GM23248 (cell line): ENCODE results near the gene WNK2. TPM values are rescaled to one million over a fixed set of nuclear protein-coding genes. Genes with fewer than 3 reads are reported as not detected.

ENCODE experiments used
- DNase-seq: peaks from one replicate; pipeline ENCODE4 v3.0.0-alpha.2; 2015
- H2AFZ ChIP-seq: fragments of 200-600 bp; sonication (generic); 2 replicates; pipeline ENCODE4 v1.6.1; 2016; ENCODE audit warnings: antibody characterized with exemption
- H3F3A ChIP-seq: fragments of 200-600 bp; sonication (generic); 2 replicates; pipeline ENCODE4 v1.6.1; 2016; ENCODE audit warnings: mild to moderate bottlenecking, antibody characterized with exemption, mixed run types; ENCODE audit not compliant: insufficient read depth
- H3K27ac ChIP-seq: fragments of 200-600 bp; sonication (generic); 2 replicates; pipeline ENCODE4 v1.5.1; 2016; ENCODE audit warnings: mild to moderate bottlenecking
- H3K27me3 ChIP-seq: fragments of 200-600 bp; sonication (generic); replicated peaks from 2 replicates; pipeline ENCODE4 v1.6.1; 2016; ENCODE audit warnings: mild to moderate bottlenecking; ENCODE audit not compliant: insufficient read depth
- H3K36me3 ChIP-seq: fragments of 200-600 bp; sonication (generic); 2 replicates; pipeline ENCODE4 v1.6.1; 2016; ENCODE audit warnings: low read depth, mild to moderate bottlenecking
- H3K4me1 ChIP-seq: fragments of 200-600 bp; sonication (generic); 2 replicates; pipeline ENCODE4 v1.6.1; 2016; ENCODE audit warnings: mild to moderate bottlenecking; ENCODE audit not compliant: insufficient read depth
- H3K4me2 ChIP-seq: fragments of 200-600 bp; sonication (generic); one replicate; pipeline ENCODE4 v1.6.1; 2016; ENCODE audit warnings: mild to moderate bottlenecking; ENCODE audit not compliant: unreplicated experiment
- H3K4me3 ChIP-seq: fragments of 200-600 bp; sonication (generic); 2 replicates; pipeline ENCODE4 v1.5.1; 2016; ENCODE audit warnings: mild to moderate bottlenecking
- H3K79me2 ChIP-seq: fragments of 200-600 bp; sonication (generic); 2 replicates; pipeline ENCODE4 v1.6.1; 2016; ENCODE audit warnings: mild to moderate bottlenecking; ENCODE audit not compliant: insufficient read depth
- H3K9ac ChIP-seq: fragments of 200-600 bp; sonication (generic); 2 replicates; pipeline ENCODE4 v1.6.1; 2016; ENCODE audit warnings: mild to moderate bottlenecking
- H3K9me2 ChIP-seq: fragments of 200-600 bp; sonication (generic); 2 replicates; pipeline ENCODE4 v1.6.1; 2016; ENCODE audit warnings: mixed run types, mild to moderate bottlenecking, moderate library complexity; ENCODE audit not compliant: insufficient read depth
- H3K9me3 ChIP-seq: fragments of 200-600 bp; sonication (generic); one replicate; pipeline ENCODE4 v1.6.1; 2017; ENCODE audit warnings: low read depth
- H4K20me1 ChIP-seq: fragments of 200-600 bp; sonication (generic); 2 replicates; pipeline ENCODE4 v1.6.0; 2016; ENCODE audit not compliant: insufficient read depth
- EZH2 ChIP-seq: fragments of 200-600 bp; sonication (generic); IDR thresholded peaks from 2 replicates; pipeline ENCODE4 v1.6.1; 2018; ENCODE audit warnings: antibody characterized with exemption, mild to moderate bottlenecking; ENCODE audit not compliant: insufficient read depth, poor library complexity, severe bottlenecking
- EZH2phosphoT487 ChIP-seq: fragments of 200-600 bp; sonication (generic); IDR thresholded peaks from 2 replicates; pipeline ENCODE4 v1.6.1; 2018; ENCODE audit warnings: antibody characterized with exemption, moderate library complexity, mild to moderate bottlenecking, low read depth; ENCODE audit not compliant: insufficient read depth
- WGBS, 2 experiments: methylation state at CpG; one replicate each; pipeline ENCODE4 v1.1.6; 2015 to 2017; ENCODE audit warnings: low lambda C conversion rate in 2 of 2, low coverage in 1 of 2; ENCODE audit errors: missing lambda C conversion rate in 2 of 2; 5-methylcytosine and 5-hydroxymethylcytosine counted together
- in situ Hi-C: fragments of 300-500 bp; cut with MboI; formaldehyde crosslinking; loops from 2 replicates; pipeline ENCODE4 v1.15.0; 2020
- polyA plus RNA-seq: library from polyadenylated mRNA; unstranded; fragments of >200 nt; fragmentation: Nextera tagmentation; extraction: Ambion mirVana; gene quantifications from 2 replicates; pipeline ENCODE4 v1.2.1, GENCODE V29; 2016
- total RNA-seq: library from RNA; depleted of rRNA; stranded (reverse); fragments of >200 nt; shearing (Covaris generic); gene quantifications from 2 replicates; pipeline ENCODE4 v1.2.3, GENCODE V29; 2014

Gene WNK2
- total and polyA plus RNA-seq, 2 experiments from 2014 or later: not detected

DNA sequence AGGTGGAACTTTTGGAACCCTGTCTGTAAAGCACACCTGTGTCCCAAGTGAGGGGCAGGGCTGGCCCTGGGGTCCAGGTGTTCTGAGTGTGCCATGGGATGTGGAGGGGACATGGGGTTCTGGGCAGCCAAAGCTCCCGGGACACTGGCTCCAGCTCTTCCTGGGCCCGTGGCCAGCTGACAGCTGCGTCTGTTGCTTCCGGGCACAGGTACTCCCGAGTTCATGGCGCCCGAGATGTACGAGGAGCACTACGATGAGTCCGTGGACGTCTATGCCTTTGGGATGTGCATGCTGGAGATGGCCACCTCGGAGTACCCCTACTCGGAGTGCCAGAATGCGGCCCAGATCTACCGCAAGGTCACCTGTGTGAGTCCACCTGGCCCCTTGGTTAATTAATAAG, 50.7 kb downstream of the WNK2 start:
- no peaks in the 10 kb centered on the region for H3F3A ChIP-seq
- TF ChIP-seq EZH2phosphoT487 (no peak), EZH2 (no peak)
- WGBS, 2 experiments: 65 to 69% methylated on average over 15 of the region's 15 CpGs

DNA sequence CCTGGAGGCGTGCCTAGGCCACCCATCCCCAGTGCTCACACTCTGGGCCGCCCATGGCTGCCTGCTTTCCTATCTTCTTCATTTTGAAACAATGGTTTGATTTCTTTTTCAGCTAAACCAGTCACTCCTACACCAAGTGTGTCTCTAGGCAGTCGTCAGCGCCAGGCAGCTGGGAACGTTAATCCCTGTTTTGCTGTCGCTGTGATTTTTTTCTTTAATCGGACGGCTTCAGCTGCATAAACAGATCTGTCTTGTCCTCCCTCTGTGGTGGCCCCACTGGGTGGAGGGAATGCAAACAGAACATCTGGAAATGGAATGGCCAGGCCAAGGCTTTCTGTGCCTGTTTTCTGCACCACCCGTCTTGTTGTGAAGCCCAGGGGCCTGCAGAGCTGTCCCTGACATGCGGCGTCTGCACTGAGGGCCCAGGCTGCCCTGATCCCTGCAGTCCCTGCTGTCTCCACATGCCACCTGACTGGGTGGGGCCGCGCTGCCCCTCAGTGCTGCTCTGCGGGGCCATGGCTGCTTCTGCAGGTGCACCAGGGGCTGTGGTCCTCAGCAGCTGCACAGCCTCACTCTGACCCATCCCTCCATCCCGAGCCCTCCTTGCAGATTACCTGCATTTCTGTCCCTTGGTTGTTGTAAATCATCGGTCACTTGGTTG, 51.5 kb downstream of the WNK2 start:
- Histone ChIP-seq H3K27ac (no peak overlapping the region), H3K36me3 (no peaks in the 10 kb centered on the region), H3K27me3 (no peaks in the 10 kb centered on the region; the same call in 1 of the 2 replicates), H3K9me2 (no peaks in the 10 kb centered on the region), H3K79me2 (no peaks in the 10 kb centered on the region), H2AFZ (no peak overlapping the region), H3K4me3 (no peak overlapping the region), H3K9me3 (no peaks in the 10 kb centered on the region), H3K4me1 (no peaks in the 10 kb centered on the region), H4K20me1 (no peaks in the 10 kb centered on the region), H3K9ac (no peak overlapping the region), H3F3A (no peaks in the 10 kb centered on the region), H3K4me2 (no peak overlapping the region)
- TF ChIP-seq EZH2: no peak
- in situ Hi-C loops: no loop called here
- 16 to 18% methylated on average over 16 of the region's 16 CpGs for WGBS, 2 experiments
- DNase-seq: no peak

More for the DNA sequence above, 50.7 kb downstream of the WNK2 start:
- DNase-seq: no peak
- H3K27me3 ChIP-seq: no peaks in the 10 kb centered on the region; the same call in 1 of the 2 replicates
- H3K36me3 ChIP-seq: no peaks in the 10 kb centered on the region
- H4K20me1 ChIP-seq: no peaks in the 10 kb centered on the region
- no peaks in the 10 kb centered on the region for H3K9me2 ChIP-seq
- no peak overlapping the region for H3K9ac ChIP-seq
- no peak overlapping the region for H3K4me2 ChIP-seq
- no peaks in the 10 kb centered on the region for H3K4me1 ChIP-seq
- no peaks in the 10 kb centered on the region for H3K79me2 ChIP-seq
- no peaks in the 10 kb centered on the region for H3K9me3 ChIP-seq
- H2AFZ ChIP-seq: no peak overlapping the region
- no peak overlapping the region for H3K27ac ChIP-seq
- in situ Hi-C loops: no loop called here
- H3K4me3 ChIP-seq: no peak overlapping the region

DNA sequence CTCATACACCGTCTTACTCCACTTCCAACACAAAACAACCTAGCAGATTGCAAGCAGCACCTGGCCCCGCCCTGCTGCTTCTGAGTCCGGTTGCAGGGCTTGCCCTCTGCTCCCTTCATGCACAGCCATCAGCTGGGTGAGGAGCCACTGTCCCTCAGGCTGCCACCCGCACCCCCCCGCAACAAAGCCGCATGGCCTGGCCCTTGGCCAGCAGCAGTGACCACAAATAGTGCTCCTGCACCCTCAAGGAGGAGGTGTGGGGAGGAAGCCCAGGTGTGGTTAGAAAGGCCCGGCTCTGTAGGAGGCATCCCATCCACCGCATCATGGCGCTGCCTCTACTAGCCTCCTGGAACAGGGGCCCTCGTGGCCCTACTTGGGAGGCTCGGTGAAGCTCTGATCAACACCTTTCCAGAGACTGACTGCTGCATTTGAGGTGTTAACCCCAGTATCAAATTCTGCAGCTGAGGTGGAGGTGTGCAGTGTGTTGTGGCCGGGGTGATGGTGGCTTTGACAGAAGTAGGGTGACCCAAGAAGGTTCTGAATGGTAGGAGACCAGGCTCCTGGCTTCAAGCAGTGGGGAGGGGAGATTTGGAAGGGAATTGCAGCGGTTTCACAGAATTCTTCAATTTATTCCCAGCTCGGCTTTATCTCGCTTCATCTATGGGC, 52.7 kb downstream of the WNK2 start:
- Histone ChIP-seq H3K36me3 (no peaks in the 10 kb centered on the region), H3K4me2 (no peak overlapping the region), H3K9me2 (no peaks in the 10 kb centered on the region), H3K4me1 (no peaks in the 10 kb centered on the region), H3K27ac (no peak overlapping the region), H3K9ac (no peak overlapping the region), H2AFZ (no peak overlapping the region), H3K9me3 (no peaks in the 10 kb centered on the region), H3K79me2 (no peaks in the 10 kb centered on the region), H3F3A (no peaks in the 10 kb centered on the region), H3K4me3 (no peak overlapping the region), H4K20me1 (no peaks in the 10 kb centered on the region), H3K27me3 (no peaks in the 10 kb centered on the region; the same call in 1 of the 2 replicates)
- no peak for DNase-seq
- in situ Hi-C loops: no loop called here
- WGBS, 2 experiments: 81 to 82% methylated on average over 15 of the region's 15 CpGs
- TF ChIP-seq EZH2phosphoT487 (no peak), EZH2 (no peak)

DNA sequence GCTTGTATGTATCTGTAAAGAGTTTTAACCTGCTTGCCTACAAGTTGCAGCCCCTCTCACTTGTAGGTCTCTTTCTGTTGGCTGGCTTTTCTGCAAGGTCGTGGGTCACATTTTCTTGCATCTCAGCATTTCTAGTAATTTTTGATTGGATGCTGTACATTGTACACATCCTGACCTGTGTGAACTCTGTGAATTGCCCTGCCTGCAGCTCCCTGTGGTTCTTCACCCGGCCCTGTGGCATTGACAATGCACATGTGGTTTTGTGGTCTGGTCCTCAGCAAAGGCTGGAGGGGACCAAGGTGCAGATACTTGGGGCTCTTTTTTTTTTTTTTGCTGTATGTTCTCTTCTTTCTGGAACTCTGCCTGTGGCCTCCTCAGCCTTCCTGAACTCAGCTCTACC, 53.6 kb downstream of the WNK2 start:
- H3F3A ChIP-seq: no peaks in the 10 kb centered on the region
- no peak overlapping the region for H3K4me3 ChIP-seq
- in situ Hi-C loops: no loop called here
- no peaks in the 10 kb centered on the region for H3K9me2 ChIP-seq
- no peaks in the 10 kb centered on the region for H3K9me3 ChIP-seq
- 25 to 29% methylated on average over 2 of the region's 2 CpGs for WGBS, 2 experiments
- no peak for TF ChIP-seq EZH2phosphoT487
- no peak for TF ChIP-seq EZH2
- no peaks in the 10 kb centered on the region for H3K4me1 ChIP-seq
- no peak overlapping the region for H3K4me2 ChIP-seq
- no peak overlapping the region for H2AFZ ChIP-seq
- H3K9ac ChIP-seq: no peak overlapping the region
- H3K79me2 ChIP-seq: no peaks in the 10 kb centered on the region
- no peak overlapping the region for H3K27ac ChIP-seq
- no peaks in the 10 kb centered on the region for H4K20me1 ChIP-seq
- H3K27me3 ChIP-seq: no peaks in the 10 kb centered on the region; the same call in 1 of the 2 replicates
- H3K36me3 ChIP-seq: no peaks in the 10 kb centered on the region
- DNase-seq: no peak
